GM12878 (cell line): ENCODE measurements around the gene TSHZ2. TPM values are rescaled to one million over a fixed set of nuclear protein-coding genes. Genes with fewer than 3 reads are reported as not detected.

Experiments used
- ATAC-seq: fragments of 200-7000 bp; cut with Tn5 transposase; 3 replicates; pipeline ENCODE4 v1.9.1; 2020; ENCODE audit warnings: mild to moderate bottlenecking, moderate library complexity
- BruUV-seq: library from RNA; stranded (reverse); fragments of 400-500 nt; replicated peaks from 2 replicates; lab custom pipeline; 2021; lab: Mats Ljungman, UMichigan
- CTCF ChIA-PET: fragments of 300-600 bp; sonication (Branson Sonifier 250); formaldehyde crosslinking; extraction: SDS; loops from one replicate; lab custom pipeline; 2021; ENCODE audit warnings: inconsistent platforms; lab: Yijun Ruan, JAX
- POLR2A ChIA-PET: fragments of 350-600 bp; formaldehyde crosslinking; extraction: SDS; loops from one replicate; lab custom pipeline; 2021; ENCODE audit warnings: inconsistent platforms; lab: Charles Lee
- RAD21 ChIA-PET: fragments of 300-600 bp; sonication (Branson Sonifier 250); formaldehyde crosslinking; loops from one replicate; lab custom pipeline; 2023; ENCODE audit warnings: antibody characterized with exemption; ENCODE audit not compliant: unreplicated experiment; lab: Charles Lee
- SMC1A ChIA-PET: fragments of 300-600 bp; sonication (Branson Sonifier 250); formaldehyde crosslinking; loops from one replicate; lab custom pipeline; 2023; ENCODE audit not compliant: unreplicated experiment, uncharacterized antibody; lab: Charles Lee
- DNase-seq: peaks from one replicate; pipeline ENCODE4 v3.0.0-alpha.2; 2011; ENCODE audit warnings: low read depth, low spot score
- FAIRE-seq: peaks from 3 replicates; lab custom pipeline; 2011; peaks lifted over from hg19 to GRCh38; lab: Jason Lieb, UNC
- H2AFZ ChIP-seq: 2 replicates; pipeline ENCODE4 v1.6.0; 2011; ENCODE audit warnings: low read depth, low read length, control low read depth; ENCODE audit not compliant: control insufficient read depth
- H3K27ac ChIP-seq: 2 replicates; pipeline ENCODE4 v1.5.1; 2011; ENCODE audit warnings: control low read depth; ENCODE audit not compliant: control insufficient read depth, insufficient read depth
- H3K27me3 ChIP-seq, 2 experiments: replicated peaks in 1 of 2; 2 replicates each; pipeline versions ENCODE4 v1.6.0 to v1.6.1; 2011; ENCODE audit warnings: low read length in 1 of 2; ENCODE audit not compliant: control insufficient read depth in 2 of 2, insufficient read depth in 2 of 2
- H3K36me3 ChIP-seq, 2 experiments: 2 replicates each; pipeline ENCODE4 v1.5.1; 2011; ENCODE audit warnings: low read length in 1 of 2; ENCODE audit not compliant: control insufficient read depth in 2 of 2, insufficient read depth in 2 of 2
- H3K4me1 ChIP-seq: 2 replicates; pipeline ENCODE4 v1.6.1; 2011; ENCODE audit warnings: mild to moderate bottlenecking, low read length, moderate library complexity, mixed read lengths; ENCODE audit not compliant: control insufficient read depth, insufficient read depth
- H3K4me2 ChIP-seq: 2 replicates; pipeline ENCODE4 v1.6.0; 2011; ENCODE audit warnings: control low read depth; ENCODE audit not compliant: control insufficient read depth, insufficient read depth
- H3K4me3 ChIP-seq: fragments of 200-600 bp; sonication (generic); 2 replicates; pipeline ENCODE4 v1.5.1; 2016
- H3K79me2 ChIP-seq: 2 replicates; pipeline ENCODE4 v1.6.0; 2011; ENCODE audit warnings: low read length; ENCODE audit not compliant: control insufficient read depth, insufficient read depth
- H3K9ac ChIP-seq: 2 replicates; pipeline ENCODE4 v1.8.0; 2011; ENCODE audit warnings: low read length, control low read depth, mixed read lengths; ENCODE audit not compliant: control insufficient read depth, insufficient read depth
- H3K9me3 ChIP-seq: replicated peaks from 3 replicates; pipeline ENCODE4 v1.5.1; 2011; ENCODE audit warnings: mild to moderate bottlenecking, low read length; ENCODE audit not compliant: control insufficient read depth, insufficient read depth
- H4K20me1 ChIP-seq: 2 replicates; pipeline ENCODE4 v1.6.0; 2011; ENCODE audit not compliant: control insufficient read depth, insufficient read depth
- ASH2L ChIP-seq: fragments of 300-600, 200-600 bp; sonication (generic); IDR thresholded peaks from 2 replicates; pipeline ENCODE4 v1.6.1; 2017; ENCODE audit warnings: low read depth, mild to moderate bottlenecking, borderline replicate concordance
- BHLHE40 ChIP-seq, 2 experiments: fragments of 450-650 bp in 1 of 2; IDR thresholded peaks; 2 replicates each; pipeline ENCODE4 v1.6.1; 2011 to 2017; ENCODE audit warnings: low read depth in 2 of 2, borderline replicate concordance in 1 of 2, improper control_type of control experiment in 1 of 2, low read length in 1 of 2, mild to moderate bottlenecking in 1 of 2
- BMI1 ChIP-seq: fragments of 450-650 bp; IDR thresholded peaks from 2 replicates; pipeline ENCODE4 v1.6.1; 2016; ENCODE audit warnings: mild to moderate bottlenecking, moderate library complexity, borderline replicate concordance
- CBX3 ChIP-seq: fragments of 200-600 bp; sonication (generic); IDR thresholded peaks from 2 replicates; pipeline ENCODE4 v1.6.1; 2016; ENCODE audit warnings: low read depth, borderline replicate concordance
- CHD1 ChIP-seq: IDR thresholded peaks from 2 replicates; pipeline ENCODE4 v1.6.1; 2012; ENCODE audit warnings: low read depth, low read length, improper control_type of control experiment
- HCFC1 ChIP-seq: fragments of 150-350 bp; IDR thresholded peaks from 2 replicates; pipeline ENCODE4 v1.6.1; 2014; ENCODE audit warnings: low read length
- MYC ChIP-seq: IDR thresholded peaks from 2 replicates; pipeline ENCODE4 v1.6.1; 2011; ENCODE audit warnings: mild to moderate bottlenecking, low read length, moderate library complexity, inconsistent platforms; ENCODE audit not compliant: insufficient read depth, insufficient replicate concordance, insufficient read length, severe bottlenecking
- NR2F1 ChIP-seq: fragments of 450-650 bp; conservative IDR thresholded peaks from 2 replicates; pipeline ENCODE4 v1.6.1; 2017; ENCODE audit warnings: mild to moderate bottlenecking
- SMC3 ChIP-seq: IDR thresholded peaks from 2 replicates; pipeline ENCODE4 v1.6.1; 2011; ENCODE audit warnings: low read length, improper control_type of control experiment, borderline replicate concordance
- STAT1 ChIP-seq: fragments of 450-650 bp; conservative IDR thresholded peaks from 2 replicates; pipeline ENCODE4 v1.6.1; 2014; ENCODE audit warnings: antibody characterized with exemption, mild to moderate bottlenecking
- TAF1 ChIP-seq: IDR thresholded peaks from 2 replicates; pipeline ENCODE4 v1.6.1; 2011; ENCODE audit warnings: mild to moderate bottlenecking, low read depth, low read length, borderline replicate concordance
- TCF12 ChIP-seq: IDR thresholded peaks from 2 replicates; pipeline ENCODE4 v1.6.1; 2011; ENCODE audit warnings: low read depth, mild to moderate bottlenecking, low read length
- ZBED1 ChIP-seq: IDR thresholded peaks from 2 replicates; pipeline ENCODE4 v1.6.1; 2016; ENCODE audit warnings: borderline replicate concordance
- ZSCAN29 ChIP-seq: fragments of 450-650 bp; IDR thresholded peaks from 2 replicates; pipeline ENCODE4 v1.6.1; 2017; ENCODE audit warnings: mild to moderate bottlenecking, moderate library complexity
- ZZZ3 ChIP-seq: IDR thresholded peaks from 2 replicates; pipeline ENCODE4 v1.6.1; 2011; ENCODE audit warnings: low read depth; ENCODE audit not compliant: control insufficient read depth, insufficient read length
- WGBS: methylation state at CpG from one replicate; pipeline ENCODE4 v1.1.6; 2016; ENCODE audit warnings: low lambda C conversion rate; ENCODE audit not compliant: insufficient replicate concordance, insufficient coverage; ENCODE audit errors: missing lambda C conversion rate; 5-methylcytosine and 5-hydroxymethylcytosine counted together
- in situ Hi-C: fragments of 300-500 bp; cut with MboI; formaldehyde crosslinking; loops from 9 replicates; pipeline ENCODE4 v1.14.3; 2018; ENCODE audit warnings: mixed read lengths
- intact Hi-C: fragments of 100-400 bp; cut with micrococcal nuclease; formaldehyde crosslinking; loops from one replicate; pipeline ENCODE4 v1.14.2; 2022; ENCODE audit not compliant: unreplicated experiment
- polyA plus RNA-seq, 11 experiments: library from polyadenylated mRNA; depleted of rRNA in 4 of 11; unstranded in 6 of 11; stranded (reverse) in 5 of 11; fragments of >200 nt; fragmentation: Nextera tagmentation in 4 of 11; fragmentation: Illumina TruSeq in 1 of 11; extraction: Ambion mirVana in 4 of 11; extraction: Trizol in 1 of 11; gene quantifications; 1 replicate in 1 of 11; 2 replicates in 10 of 11; pipeline versions ENCODE4 v1.2.1 to v1.2.3, GENCODE V29; 2011 to 2016; ENCODE audit warnings: inconsistent platforms in 2 of 11, missing spikeins in 2 of 11, low read depth in 1 of 11
- total RNA-seq, 4 experiments: library from RNA; depleted of rRNA in 3 of 4; stranded (reverse); fragments of >200 nt in 3 of 4; fragmentation: Illumina TruSeq in 1 of 4; extraction: Trizol in 1 of 4; gene quantifications; 2 replicates each; pipeline versions ENCODE4 v1.2.1 to v1.2.3, GENCODE V29; 2013 to 2021
- TF ChIP-seq, protein P1 (sequence below): IDR thresholded peaks from 2 replicates; pipeline ENCODE4 v1.6.1; 2011; ENCODE audit warnings: low read depth, low read length, improper control_type of control experiment, borderline replicate concordance
- TF ChIP-seq, protein P2 (sequence below), 3 experiments: IDR thresholded peaks in 2 of 3; conservative IDR thresholded peaks in 1 of 3; 2 replicates each; pipeline ENCODE4 v1.5.1; 2011; ENCODE audit warnings: low read depth in 3 of 3, low read length in 3 of 3, mild to moderate bottlenecking in 3 of 3, control low read depth in 2 of 3, moderate library complexity in 2 of 3, inconsistent platforms in 1 of 3, mixed read lengths in 1 of 3; ENCODE audit not compliant: control insufficient read depth in 2 of 3, insufficient read depth in 1 of 3; ENCODE audit errors: extremely low read depth in 1 of 3

The TSHZ2 gene
- total and polyA plus RNA-seq, 10 of the 15 experiments (the other 5 are each of a cell fraction or from before 2014, with no cell fraction given), result 0.01 to 0.86 (median 0.13) TPM; not detected in 2

DNA sequence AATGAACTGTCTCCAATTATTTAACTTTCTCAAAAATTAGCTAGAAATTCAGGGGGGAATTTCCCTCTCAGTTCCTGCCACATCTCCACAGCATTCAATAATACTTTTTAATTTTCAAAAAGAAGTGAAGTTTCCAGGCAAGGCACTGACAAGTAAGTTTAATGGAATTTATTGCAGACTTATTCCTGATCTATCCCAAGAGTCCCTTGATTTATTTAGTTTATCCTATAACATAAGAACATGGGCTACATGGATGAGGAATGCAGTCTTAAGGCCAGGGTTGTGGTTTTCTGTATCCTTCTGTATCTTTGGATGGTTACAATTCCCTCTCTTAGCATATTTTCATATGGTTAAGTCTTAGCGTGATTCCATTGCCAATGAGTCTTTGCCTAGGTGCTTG lies 126.5 kb downstream of the TSHZ2 start:
- Histone ChIP-seq H3K79me2 (no peaks in the 10 kb centered on the region), H3K9me3 (no peaks in the 10 kb centered on the region), H3K27me3 (no peaks in the 10 kb centered on the region), H2AFZ (no peak overlapping the region), H3K4me1 (no peaks in the 10 kb centered on the region), H4K20me1 (no peaks in the 10 kb centered on the region), H3K4me2 (no peak overlapping the region), H3K4me3 (no peak overlapping the region), H3K27ac (no peak overlapping the region), H3K36me3 (no peaks in the 10 kb centered on the region), H3K9ac (no peak overlapping the region)
- DNase-seq (no peak), ATAC-seq (no peak), FAIRE-seq (no peak)
- ChIA-PET POLR2A (no interaction called here), RAD21 (no interaction called here), SMC1A (no interaction called here), CTCF (no interaction called here)
- BruUV-seq, result no TSS peak
- TF ChIP-seq, protein P1, sequence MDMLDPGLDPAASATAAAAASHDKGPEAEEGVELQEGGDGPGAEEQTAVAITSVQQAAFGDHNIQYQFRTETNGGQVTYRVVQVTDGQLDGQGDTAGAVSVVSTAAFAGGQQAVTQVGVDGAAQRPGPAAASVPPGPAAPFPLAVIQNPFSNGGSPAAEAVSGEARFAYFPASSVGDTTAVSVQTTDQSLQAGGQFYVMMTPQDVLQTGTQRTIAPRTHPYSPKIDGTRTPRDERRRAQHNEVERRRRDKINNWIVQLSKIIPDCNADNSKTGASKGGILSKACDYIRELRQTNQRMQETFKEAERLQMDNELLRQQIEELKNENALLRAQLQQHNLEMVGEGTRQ, result no peak
- no peak for TF ChIP-seq ZSCAN29
- TF ChIP-seq SMC3, result no peak
- TF ChIP-seq ZZZ3, result no peak
- TF ChIP-seq TAF1, result no peak
- TF ChIP-seq MYC, result no peak
- no peak for TF ChIP-seq BHLHE40 (IDR thresholded peaks at IDR 0.05; ENCODE audit: borderline replicate concordance in 1 of 2, low read depth in 2 of 2, low read length in 1 of 2)
- TF ChIP-seq NR2F1, result no peak
- TF ChIP-seq HCFC1, result no peak
- TF ChIP-seq CBX3, result no peak
- no peak for TF ChIP-seq TCF12
- TF ChIP-seq ZBED1, result no peak
- no peak for TF ChIP-seq ASH2L
- no peak for TF ChIP-seq CHD1
- TF ChIP-seq BMI1, result no peak
- TF ChIP-seq STAT1, result no peak
- TF ChIP-seq, protein P2, sequence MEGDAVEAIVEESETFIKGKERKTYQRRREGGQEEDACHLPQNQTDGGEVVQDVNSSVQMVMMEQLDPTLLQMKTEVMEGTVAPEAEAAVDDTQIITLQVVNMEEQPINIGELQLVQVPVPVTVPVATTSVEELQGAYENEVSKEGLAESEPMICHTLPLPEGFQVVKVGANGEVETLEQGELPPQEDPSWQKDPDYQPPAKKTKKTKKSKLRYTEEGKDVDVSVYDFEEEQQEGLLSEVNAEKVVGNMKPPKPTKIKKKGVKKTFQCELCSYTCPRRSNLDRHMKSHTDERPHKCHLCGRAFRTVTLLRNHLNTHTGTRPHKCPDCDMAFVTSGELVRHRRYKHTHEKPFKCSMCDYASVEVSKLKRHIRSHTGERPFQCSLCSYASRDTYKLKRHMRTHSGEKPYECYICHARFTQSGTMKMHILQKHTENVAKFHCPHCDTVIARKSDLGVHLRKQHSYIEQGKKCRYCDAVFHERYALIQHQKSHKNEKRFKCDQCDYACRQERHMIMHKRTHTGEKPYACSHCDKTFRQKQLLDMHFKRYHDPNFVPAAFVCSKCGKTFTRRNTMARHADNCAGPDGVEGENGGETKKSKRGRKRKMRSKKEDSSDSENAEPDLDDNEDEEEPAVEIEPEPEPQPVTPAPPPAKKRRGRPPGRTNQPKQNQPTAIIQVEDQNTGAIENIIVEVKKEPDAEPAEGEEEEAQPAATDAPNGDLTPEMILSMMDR (IDR thresholded peaks at IDR 0.05 in 2 of 3, conservative IDR thresholded peaks at IDR 0.05 in 1 of 3; ENCODE audit: control insufficient read depth in 2 of 3, extremely low read depth in 1 of 3, insufficient read depth in 1 of 3, low read depth in 3 of 3, low read length in 3 of 3), result no peak
- 22% methylated on average over 1 of the region's 1 CpG for WGBS
- intact Hi-C loops (no loop called here), in situ Hi-C loops (no loop called here)
